H9 (cell line): Measurements from ENCODE around the gene KIF5C. TPM values are rescaled to one million over a fixed set of nuclear protein-coding genes. Genes with fewer than 3 reads are reported as not detected.

Source experiments
- DNase-seq: peaks from one replicate; pipeline ENCODE4 v3.0.0-alpha.2; 2017
- H2AFZ ChIP-seq: one replicate; pipeline ENCODE4 v1.6.1; 2013; ENCODE audit warnings: mild to moderate bottlenecking, low read length, control low read depth, moderate library complexity
- H2AK5ac ChIP-seq: 2 replicates; pipeline ENCODE4 v1.6.1; 2013; ENCODE audit warnings: low read length, control low read depth, mixed read lengths; ENCODE audit not compliant: insufficient read length
- H2BK120ac ChIP-seq: one replicate; pipeline ENCODE4 v1.6.1; 2013; ENCODE audit warnings: low read depth, mild to moderate bottlenecking, low read length, control low read depth, inconsistent platforms; ENCODE audit not compliant: poor library complexity, severe bottlenecking
- H2BK12ac ChIP-seq: 2 replicates; pipeline ENCODE4 v1.6.1; 2013; ENCODE audit warnings: low read length, control low read depth, mixed read lengths, low read depth; ENCODE audit not compliant: insufficient read length
- H2BK15ac ChIP-seq: 2 replicates; pipeline ENCODE4 v1.6.1; 2013; ENCODE audit warnings: low read depth, low read length, control low read depth
- H2BK20ac ChIP-seq: one replicate; pipeline ENCODE4 v1.6.1; 2013; ENCODE audit warnings: low read depth, mild to moderate bottlenecking, low read length, control low read depth, inconsistent platforms; ENCODE audit not compliant: poor library complexity, severe bottlenecking
- H2BK5ac ChIP-seq: 2 replicates; pipeline ENCODE4 v1.6.1; 2013; ENCODE audit warnings: low read length, control low read depth, mixed read lengths; ENCODE audit not compliant: insufficient read length
- H3K14ac ChIP-seq: 2 replicates; pipeline ENCODE4 v1.6.1; 2013; ENCODE audit warnings: low read length, control low read depth; ENCODE audit not compliant: insufficient read depth
- H3K18ac ChIP-seq: 2 replicates; pipeline ENCODE4 v1.6.1; 2013; ENCODE audit warnings: low read depth, mild to moderate bottlenecking, mixed read lengths, low read length, control low read depth; ENCODE audit not compliant: insufficient read length
- H3K23ac ChIP-seq: 2 replicates; pipeline ENCODE4 v1.6.1; 2013; ENCODE audit warnings: low read length, control low read depth, mixed read lengths, low read depth; ENCODE audit not compliant: insufficient read length
- H3K23me2 ChIP-seq: 2 replicates; pipeline ENCODE4 v1.6.1; 2013; ENCODE audit warnings: low read depth, mild to moderate bottlenecking, mixed read lengths, low read length, control low read depth; ENCODE audit not compliant: insufficient read length, poor library complexity, severe bottlenecking
- H3K27ac ChIP-seq: 2 replicates; pipeline ENCODE4 v1.5.1; 2013; ENCODE audit warnings: low read length, control low read depth, mixed read lengths, low read depth; ENCODE audit not compliant: insufficient read length
- H3K27me3 ChIP-seq: 2 replicates; pipeline ENCODE4 v1.6.1; 2013; ENCODE audit warnings: low read length, control low read depth, inconsistent platforms; ENCODE audit not compliant: insufficient read depth
- H3K4ac ChIP-seq: 2 replicates; pipeline ENCODE4 v1.6.1; 2013; ENCODE audit warnings: low read depth, mild to moderate bottlenecking, control low read depth, inconsistent platforms, low read length, moderate library complexity
- H3K4me1 ChIP-seq: 2 replicates; pipeline ENCODE4 v1.6.1; 2013; ENCODE audit warnings: low read length, control low read depth, inconsistent platforms; ENCODE audit not compliant: insufficient read depth
- H3K4me2 ChIP-seq: 2 replicates; pipeline ENCODE4 v1.6.1; 2013; ENCODE audit warnings: low read length, control low read depth, mixed read lengths; ENCODE audit not compliant: insufficient read length, insufficient read depth
- H3K56ac ChIP-seq: 2 replicates; pipeline ENCODE4 v1.6.1; 2013; ENCODE audit warnings: low read depth, mild to moderate bottlenecking, mixed read lengths, low read length, control low read depth; ENCODE audit not compliant: insufficient read length
- H3K79me1 ChIP-seq: 2 replicates; pipeline ENCODE4 v1.6.1; 2013; ENCODE audit warnings: low read depth, mild to moderate bottlenecking, moderate library complexity, low read length, control low read depth, inconsistent platforms; ENCODE audit not compliant: insufficient read depth, poor library complexity, severe bottlenecking
- H3K79me2 ChIP-seq: 2 replicates; pipeline ENCODE4 v1.6.1; 2013; ENCODE audit warnings: low read length, control low read depth, inconsistent platforms; ENCODE audit not compliant: insufficient read depth
- H3K9ac ChIP-seq: 2 replicates; pipeline ENCODE4 v1.6.1; 2013; ENCODE audit warnings: low read length, control low read depth, mixed read lengths; ENCODE audit not compliant: insufficient read length; ENCODE audit errors: extremely low read depth
- H3K9me3 ChIP-seq: one replicate; pipeline ENCODE4 v1.6.1; 2013; ENCODE audit warnings: low read depth, low read length, inconsistent platforms; ENCODE audit not compliant: control insufficient read depth
- H3T11ph ChIP-seq: one replicate; pipeline ENCODE4 v1.6.1; 2013; ENCODE audit warnings: mild to moderate bottlenecking, low read length, control low read depth, inconsistent platforms
- H4K20me1 ChIP-seq: one replicate; pipeline ENCODE4 v1.6.1; 2013; ENCODE audit not compliant: control insufficient read depth, insufficient read length, insufficient read depth
- H4K5ac ChIP-seq: 2 replicates; pipeline ENCODE4 v1.6.1; 2013; ENCODE audit warnings: low read depth, mild to moderate bottlenecking, mixed read lengths, low read length, control low read depth; ENCODE audit not compliant: insufficient read length
- H4K8ac ChIP-seq: replicated peaks from 2 replicates; pipeline ENCODE4 v1.6.1; 2013; ENCODE audit warnings: low read length, control low read depth, mixed read lengths, low read depth; ENCODE audit not compliant: insufficient read length
- H4K91ac ChIP-seq: 2 replicates; pipeline ENCODE4 v1.6.1; 2013; ENCODE audit warnings: low read depth, mild to moderate bottlenecking, moderate library complexity, mixed read lengths, low read length, control low read depth; ENCODE audit not compliant: insufficient read length
- H3K27ac Mint-ChIP-seq, 3 experiments: 2 replicates in 2 of 3; 3 replicates in 1 of 3; pipeline ENCODE4 v1.8.0; 2020 to 2021; ENCODE audit warnings: mixed read lengths in 3 of 3, mild to moderate bottlenecking in 1 of 3, moderate library complexity in 1 of 3
- H3K27me3 Mint-ChIP-seq: 2 replicates; pipeline ENCODE4 v1.8.0; 2021; ENCODE audit warnings: low read depth, mild to moderate bottlenecking, moderate library complexity, mixed read lengths
- H3K36me3 Mint-ChIP-seq, 3 experiments: 2 replicates in 2 of 3; 3 replicates in 1 of 3; pipeline ENCODE4 v1.8.0; 2020 to 2021; ENCODE audit warnings: low read depth in 3 of 3, mixed read lengths in 3 of 3; ENCODE audit not compliant: insufficient read depth in 1 of 3
- H3K4me1 Mint-ChIP-seq, 2 experiments: 2 replicates each; pipeline ENCODE4 v1.8.0; 2020; ENCODE audit warnings: mixed read lengths in 2 of 2
- H3K4me3 Mint-ChIP-seq, 2 experiments: 2 replicates in 1 of 2; 3 replicates in 1 of 2; pipeline ENCODE4 v1.8.0; 2020 to 2021; ENCODE audit warnings: mild to moderate bottlenecking in 2 of 2, mixed read lengths in 2 of 2, moderate library complexity in 1 of 2
- H3K9me3 Mint-ChIP-seq, 2 experiments: 2 replicates in 1 of 2; 3 replicates in 1 of 2; pipeline ENCODE4 v1.8.0; 2020; ENCODE audit warnings: mild to moderate bottlenecking in 2 of 2, mixed read lengths in 2 of 2, moderate library complexity in 1 of 2
- WGBS: extraction: QIAGEN DNeasy Blood & Tissue Kit; methylation state at CpG from one replicate; pipeline ENCODE4 v1.1.7; 2013; ENCODE audit warnings: missing lambda C conversion rate, low lambda C conversion rate, mixed read lengths; ENCODE audit not compliant: insufficient read length; ENCODE audit errors: extremely low coverage; 5-methylcytosine and 5-hydroxymethylcytosine counted together
- total RNA-seq: library from RNA; stranded (reverse); gene quantifications from 2 replicates; pipeline ENCODE4 v1.2.1, GENCODE V29; 2021
- TF ChIP-seq, protein P1 (sequence below): fragments of 200-600 bp; sonication (generic); conservative IDR thresholded peaks from 3 replicates; pipeline ENCODE4 v1.8.0; 2021; ENCODE audit warnings: antibody characterized with exemption, mild to moderate bottlenecking

Gene KIF5C
- total RNA-seq, 1 experiment from 2014 or later, result 52.9 TPM

GRCh38 chr2:148880636-148881035 is 5.6 kb downstream of the KIF5C start:
- DNase-seq, result no peak
- Mint-ChIP-seq H3K4me3 (no peak overlapping the region), H3K9me3 (peaks cover 0 to 8% of the 10 kb centered on the region in 2 experiments; a peak in 2 of 5 replicates), H3K27me3 (no peaks in the 10 kb centered on the region; the same call in 1 of the 2 replicates), H3K36me3 (peaks cover 20 to 31% (median 22%) of the 10 kb centered on the region in 3 experiments), H3K27ac (no peak overlapping the region), H3K4me1 (peaks cover 15 to 25% of the 10 kb centered on the region in 2 experiments)
- TF ChIP-seq, protein P1, sequence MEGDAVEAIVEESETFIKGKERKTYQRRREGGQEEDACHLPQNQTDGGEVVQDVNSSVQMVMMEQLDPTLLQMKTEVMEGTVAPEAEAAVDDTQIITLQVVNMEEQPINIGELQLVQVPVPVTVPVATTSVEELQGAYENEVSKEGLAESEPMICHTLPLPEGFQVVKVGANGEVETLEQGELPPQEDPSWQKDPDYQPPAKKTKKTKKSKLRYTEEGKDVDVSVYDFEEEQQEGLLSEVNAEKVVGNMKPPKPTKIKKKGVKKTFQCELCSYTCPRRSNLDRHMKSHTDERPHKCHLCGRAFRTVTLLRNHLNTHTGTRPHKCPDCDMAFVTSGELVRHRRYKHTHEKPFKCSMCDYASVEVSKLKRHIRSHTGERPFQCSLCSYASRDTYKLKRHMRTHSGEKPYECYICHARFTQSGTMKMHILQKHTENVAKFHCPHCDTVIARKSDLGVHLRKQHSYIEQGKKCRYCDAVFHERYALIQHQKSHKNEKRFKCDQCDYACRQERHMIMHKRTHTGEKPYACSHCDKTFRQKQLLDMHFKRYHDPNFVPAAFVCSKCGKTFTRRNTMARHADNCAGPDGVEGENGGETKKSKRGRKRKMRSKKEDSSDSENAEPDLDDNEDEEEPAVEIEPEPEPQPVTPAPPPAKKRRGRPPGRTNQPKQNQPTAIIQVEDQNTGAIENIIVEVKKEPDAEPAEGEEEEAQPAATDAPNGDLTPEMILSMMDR, result no peak
- no peak overlapping the region for H2BK12ac ChIP-seq
- no CpG with 5 or more reads among the region's 2 CpGs for WGBS
- H3K9me3 ChIP-seq, result no peaks in the 10 kb centered on the region
- no peaks in the 10 kb centered on the region for H3K27me3 ChIP-seq
- H3K18ac ChIP-seq, result no peak overlapping the region
- no peak overlapping the region for H4K5ac ChIP-seq
- no peak overlapping the region for H3K9ac ChIP-seq
- H3K56ac ChIP-seq, result no peak overlapping the region
- no peaks in the 10 kb centered on the region for H3K79me1 ChIP-seq
- no peak overlapping the region for H2BK5ac ChIP-seq
- peaks cover 4% of the 10 kb centered on the region for H3K23me2 ChIP-seq
- H2BK20ac ChIP-seq, result no peak overlapping the region
- no peak overlapping the region for H3K23ac ChIP-seq
- H3K4me1 ChIP-seq, result peaks cover 5% of the 10 kb centered on the region; the same call in 1 of the 2 replicates
- H4K91ac ChIP-seq, result no peak overlapping the region
- no peak overlapping the region for H3K4ac ChIP-seq
- no peaks in the 10 kb centered on the region for H4K20me1 ChIP-seq
- H2AFZ ChIP-seq, result no peak overlapping the region
- no peak overlapping the region for H2AK5ac ChIP-seq
- H2BK15ac ChIP-seq, result no peak overlapping the region
- no peak overlapping the region for H3K14ac ChIP-seq
- H3K79me2 ChIP-seq, result peaks cover 7% of the 10 kb centered on the region; the same call in 1 of the 2 replicates
- no peak overlapping the region for H3K27ac ChIP-seq
- H3K4me2 ChIP-seq, result no peak overlapping the region
- no peak overlapping the region for H3T11ph ChIP-seq
- H4K8ac ChIP-seq, result no peak overlapping the region
- no peak overlapping the region for H2BK120ac ChIP-seq
